Measurements from ENCODE around the gene TRIM49.
"Not testable (repeated sequence)": the region's sequence is repeated elsewhere in the genome, so short reads cannot be mapped to it uniquely, and the experiment has no call there.

The TRIM49 gene

GRCh38 chr11:89808475-89808874 lies at the start of gene TRIM49:
TSS of gene TRIM49 (minus strand) at chr11:89808575. CDS start at chr11:89804469, 4,106 bp downstream.
- DNase-seq (ENCODE audit: extremely low read depth in 1 of 2, low read depth in 1 of 2), result not testable (repeated sequence)

- not testable (repeated sequence) for DNase-seq (ENCODE audit: extremely low read depth in 1 of 2, low read depth in 1 of 2)
Observed at GRCh38 chr11:89826694-89827093, 18.3 kb upstream of the TRIM49 start.

GRCh38 chr11:89820008-89820407 lies 11.6 kb upstream of the TRIM49 start:
- not testable (repeated sequence) for DNase-seq (ENCODE audit: extremely low read depth in 1 of 2, low read depth in 1 of 2)

GRCh38 chr11:89813535-89813934 lies 5.2 kb upstream of the TRIM49 start:
- DNase-seq (ENCODE audit: extremely low read depth in 1 of 2, low read depth in 1 of 2), result not testable (repeated sequence)

- not testable (repeated sequence) for DNase-seq (ENCODE audit: extremely low read depth in 1 of 2, low read depth in 1 of 2)
Observed at GRCh38 chr11:89787506-89788063, 20.8 kb downstream of the TRIM49 start.

GRCh38 chr11:89785726-89786125 lies 22.6 kb downstream of the TRIM49 start:
- not testable (repeated sequence) for DNase-seq (ENCODE audit: extremely low read depth in 1 of 2, low read depth in 1 of 2)

GRCh38 chr11:89750822-89751221 lies 57.6 kb downstream of the TRIM49 start:
- DNase-seq (ENCODE audit: extremely low read depth in 1 of 2, low read depth in 1 of 2), result not testable (repeated sequence)
